ENCODE measurements around the gene EMILIN1. TPM values are rescaled to one million over a fixed set of nuclear protein-coding genes. Genes with fewer than 3 reads are reported as not detected.

The EMILIN1 gene
- total RNA-seq, 1 donor from 2014 or later: 1.5 TPM

DNA sequence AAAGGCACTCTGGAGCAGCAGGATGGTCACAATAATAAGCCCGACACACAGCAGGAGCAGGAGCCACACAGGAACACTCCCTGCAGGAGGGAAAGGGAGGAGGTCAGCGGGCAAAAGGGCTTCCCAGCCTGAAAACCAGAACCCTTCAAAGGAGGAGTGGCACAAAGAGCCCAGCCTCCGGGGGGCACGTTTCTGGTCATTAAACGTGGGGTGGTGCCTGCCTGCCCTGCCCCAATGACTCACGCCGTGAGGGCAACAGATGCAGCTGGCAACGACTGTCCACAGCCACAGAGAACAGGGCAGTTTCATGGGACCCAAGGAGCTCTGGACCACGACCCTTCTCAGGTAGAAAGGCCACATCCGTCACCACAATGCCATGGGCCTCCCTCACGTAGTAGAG lies 53.0 kb downstream of the EMILIN1 start:
- intact Hi-C loops (cut with micrococcal nuclease): loop anchor here (5.0 kb wide), 1 partner anchor 79 kb away; the partner anchor contains the start of gene AGBL5
- H3K27me3 Mint-ChIP-seq (ENCODE audit: insufficient read depth): no peaks in the 10 kb centered on the region
- no peaks in the 10 kb centered on the region for H3K9me3 Mint-ChIP-seq
- H3K4me3 Mint-ChIP-seq: peak overlapping the region; percentile 26
- H3K27ac Mint-ChIP-seq: no peak overlapping the region
- peaks cover 12% of the 10 kb centered on the region for H3K4me1 Mint-ChIP-seq (ENCODE audit: low read depth)
- peaks cover 29% of the 10 kb centered on the region for H3K36me3 Mint-ChIP-seq (ENCODE audit: low read depth)
- DNase-seq (ENCODE audit: low spot score): no peak

DNA sequence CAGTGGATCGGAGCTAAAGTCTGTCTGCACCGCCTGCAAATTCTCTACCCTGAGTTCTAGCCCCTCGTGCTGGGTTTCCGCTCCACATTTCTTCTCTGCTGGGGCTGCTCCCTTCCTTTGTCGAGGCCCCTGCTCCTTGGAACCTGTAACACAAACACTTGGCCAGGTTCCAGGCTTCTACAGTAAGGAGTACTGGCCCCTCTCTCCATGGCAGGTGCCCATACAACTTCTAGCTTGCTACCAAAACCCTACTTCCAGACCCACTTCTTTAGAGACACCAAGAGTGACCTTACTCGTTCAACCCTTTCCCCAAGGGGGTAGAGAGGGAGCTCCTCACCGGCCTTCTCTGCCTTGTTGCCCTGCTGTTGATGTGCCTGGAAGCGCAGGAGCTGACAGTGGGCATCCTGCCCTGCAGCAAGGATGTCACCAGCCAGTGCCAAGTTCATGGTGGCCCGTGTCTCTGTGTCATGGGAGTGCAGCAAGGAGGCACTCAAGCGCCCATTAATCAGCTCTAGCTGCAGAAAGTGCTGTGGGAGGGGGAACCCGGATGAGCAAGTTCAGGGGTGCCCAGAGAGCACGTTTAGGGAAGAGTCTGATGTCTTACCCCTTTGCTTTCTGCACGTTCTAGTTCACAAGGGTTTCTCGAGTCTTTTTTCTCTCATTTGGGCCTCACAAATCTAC lies 54.9 kb downstream of the EMILIN1 start:
- DNase-seq (ENCODE audit: low spot score): no peak
- Mint-ChIP-seq H3K9me3 (no peaks in the 10 kb centered on the region), H3K27ac (peak overlapping the region; percentile 85), H3K4me3 (peak overlapping the region; percentile 95), H3K36me3 (ENCODE audit: low read depth) (peaks cover 29% of the 10 kb centered on the region), H3K4me1 (ENCODE audit: low read depth) (peaks cover 12% of the 10 kb centered on the region), H3K27me3 (ENCODE audit: insufficient read depth) (no peaks in the 10 kb centered on the region)
- intact Hi-C loops (cut with micrococcal nuclease): loop anchor here (5.0 kb wide), 1 partner anchor 81 kb away; the partner anchor contains the start of gene AGBL5

GRCh38 chr2:27133905-27134780 lies 55.7 kb downstream of the EMILIN1 start, which contains the start of gene PREB:
Gene PREB (minus strand): TSS chr2:27134636. CDS start chr2:27134421, 215 bp downstream.
- peak; percentile 99 for DNase-seq (ENCODE audit: low spot score)
- Mint-ChIP-seq H3K4me1 (ENCODE audit: low read depth) (peaks cover 12% of the 10 kb centered on the region), H3K4me3 (peak within 1 kb of the TSS; percentile 95), H3K9me3 (no peaks in the 10 kb centered on the region), H3K27me3 (ENCODE audit: insufficient read depth) (no peaks in the 10 kb centered on the region), H3K36me3 (ENCODE audit: low read depth) (peaks cover 29% of the 10 kb centered on the region), H3K27ac (peak within 1 kb of the TSS; percentile 98)
- intact Hi-C loops (cut with micrococcal nuclease): loop anchor here (1.0 to 5.0 kb wide), 10 partner anchors 11 to 236 kb away; partner anchors contain the start of genes ABHD1, AGBL5, ATRAID and CAD

DNA sequence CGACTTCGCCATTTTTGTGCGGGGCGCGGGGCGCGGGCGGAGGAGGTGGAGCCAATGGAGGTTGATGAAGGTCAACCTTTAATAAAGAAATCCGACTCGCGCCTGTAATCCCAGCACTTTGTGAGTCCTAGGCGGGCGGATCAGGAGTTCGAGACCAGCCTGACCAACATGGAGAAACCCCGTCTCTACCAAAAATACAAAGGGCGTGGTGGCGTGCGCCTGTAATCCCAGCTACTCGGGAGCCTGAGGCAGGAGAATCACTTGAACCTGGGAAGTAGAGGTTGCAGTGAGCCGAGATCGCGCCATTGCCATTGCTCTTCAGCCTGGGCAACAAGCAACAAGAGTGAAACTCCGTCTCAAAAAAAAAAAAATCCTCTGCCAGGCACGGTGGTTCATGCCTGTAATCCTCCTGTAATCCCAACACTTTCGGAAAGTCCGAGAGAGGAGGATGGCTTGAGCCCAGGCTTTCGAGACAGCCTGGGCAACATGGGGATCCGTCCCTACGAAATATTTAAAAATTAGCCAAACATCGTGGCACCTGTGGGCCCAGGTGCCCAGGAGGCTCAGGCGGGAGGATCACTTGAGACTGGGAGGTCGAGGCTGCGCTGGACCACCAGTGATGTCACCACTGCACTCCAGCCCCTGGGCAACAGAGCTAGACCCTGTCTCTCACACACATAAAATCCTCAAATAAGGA lies 56.5 kb downstream of the EMILIN1 start:
- Mint-ChIP-seq H3K27ac (peak overlapping the region; percentile 98), H3K4me3 (peak overlapping the region; percentile 95), H3K36me3 (ENCODE audit: low read depth) (peaks cover 26% of the 10 kb centered on the region), H3K9me3 (no peaks in the 10 kb centered on the region), H3K4me1 (ENCODE audit: low read depth) (peaks cover 12% of the 10 kb centered on the region), H3K27me3 (ENCODE audit: insufficient read depth) (peaks cover 5% of the 10 kb centered on the region)
- intact Hi-C loops (cut with micrococcal nuclease): loop anchor here (1.0 to 5.0 kb wide), 10 partner anchors 12 to 235 kb away; partner anchors contain the start of genes ABHD1, AGBL5, ATRAID and CAD
- no peak for DNase-seq (ENCODE audit: low spot score)

- DNase-seq (ENCODE audit: low spot score): no peak
- no peaks in the 10 kb centered on the region for H3K9me3 Mint-ChIP-seq
- peaks cover 5% of the 10 kb centered on the region for H3K27me3 Mint-ChIP-seq (ENCODE audit: insufficient read depth)
- peaks cover 12% of the 10 kb centered on the region for H3K4me1 Mint-ChIP-seq (ENCODE audit: low read depth)
- intact Hi-C loops (cut with micrococcal nuclease): no loop called here
- peaks cover 22% of the 10 kb centered on the region for H3K36me3 Mint-ChIP-seq (ENCODE audit: low read depth)
- H3K27ac Mint-ChIP-seq: peak overlapping the region; percentile 67
- H3K4me3 Mint-ChIP-seq: peak overlapping the region; percentile 95
Measured at GRCh38 chr2:27135478-27135955, 57.1 kb downstream of the EMILIN1 start.

Other genes with a start within 250 kb of the EMILIN1 start
- gene DPYSL5, start 230.5 kb upstream of the EMILIN1 start, total RNA-seq: 0.23 TPM in 1 of 2 replicates, not detected in the other
- gene MAPRE3, start 108.0 kb upstream of the EMILIN1 start, total RNA-seq: 3.1 and 3.7 TPM in 2 replicates
- gene TMEM214, start 45.6 kb upstream of the EMILIN1 start, total RNA-seq: 97.5 and 98.1 TPM in 2 replicates
- gene AGBL5, start 26.9 kb upstream of the EMILIN1 start, total RNA-seq: 12.3 and 13.8 TPM in 2 replicates
- gene OST4, start 7.0 kb upstream of the EMILIN1 start, total RNA-seq: 322 and 332 TPM in 2 replicates
- gene KHK, start 8.2 kb downstream of the EMILIN1 start, total RNA-seq: 12.2 and 12.4 TPM in 2 replicates
- 12.9 and 18.0 TPM in 2 replicates for gene CGREF1, start 40.5 kb downstream of the EMILIN1 start, total RNA-seq
- gene ABHD1, start 45.2 kb downstream of the EMILIN1 start, total RNA-seq: 0.34 and 0.96 TPM in 2 replicates
- gene PREB, start 56.0 kb downstream of the EMILIN1 start, total RNA-seq: 95.9 and 97.1 TPM in 2 replicates
- not detected in 2 replicates for gene PRR30, start 60.8 kb downstream of the EMILIN1 start, total RNA-seq
- gene TCF23, start 70.4 kb downstream of the EMILIN1 start, total RNA-seq: not detected in 2 replicates
- 107 and 111 TPM in 2 replicates for gene ATRAID, start 133.4 kb downstream of the EMILIN1 start, total RNA-seq
- gene SLC5A6, start 133.7 kb downstream of the EMILIN1 start, total RNA-seq: 89.2 and 105 TPM in 2 replicates
- 135 and 138 TPM in 2 replicates for gene CAD, start 138.8 kb downstream of the EMILIN1 start, total RNA-seq
- gene SLC30A3, start 184.4 kb downstream of the EMILIN1 start, total RNA-seq: 2.1 and 2.2 TPM in 2 replicates
- gene DNAJC5G, start 196.8 kb downstream of the EMILIN1 start, total RNA-seq: not detected in 2 replicates
- gene TRIM54, start 203.8 kb downstream of the EMILIN1 start, total RNA-seq: 0.26 TPM in 1 of 2 replicates, not detected in the other
- 1.4 and 1.8 TPM in 2 replicates for gene UCN, start 229.8 kb downstream of the EMILIN1 start, total RNA-seq
- gene MPV17, start 244.5 kb downstream of the EMILIN1 start, total RNA-seq: 85.9 and 89.9 TPM in 2 replicates